ENCODE data around the gene TLCD5.

Gene TLCD5

GRCh38 chr11:120327311-120327710, 2.2 kb downstream of the TLCD5 start:
- Mint-ChIP-seq H3K36me3 (no peaks in the 10 kb centered on the region), H3K27ac (no peak overlapping the region), H3K27me3 (peaks cover 55% of the 10 kb centered on the region), H3K4me3 (no peak overlapping the region), H3K4me1 (ENCODE audit: low read depth) (peaks cover 20% of the 10 kb centered on the region), H3K9me3 (ENCODE audit: low read depth) (no peaks in the 10 kb centered on the region)

DNA sequence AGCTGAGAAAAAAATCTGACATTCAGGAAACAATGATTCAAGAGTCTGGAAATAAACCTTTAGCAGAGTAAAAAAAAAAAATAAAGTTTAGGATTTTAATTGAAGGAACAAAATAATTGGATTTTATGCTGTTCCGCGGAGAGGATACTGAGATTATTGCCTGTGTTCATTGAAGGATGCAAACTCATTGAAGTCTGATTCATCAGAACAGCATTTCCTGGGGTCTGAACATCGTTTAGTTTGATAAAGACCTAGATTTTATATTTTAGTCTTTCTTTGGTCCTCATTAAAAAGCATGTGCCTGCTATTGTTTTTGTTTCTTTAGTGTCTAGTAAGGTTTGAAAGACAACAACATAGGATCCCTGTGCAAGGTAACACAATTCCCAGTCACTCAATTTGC, 4.5 kb downstream of the TLCD5 start:
- peaks cover 45% of the 10 kb centered on the region for H3K27me3 Mint-ChIP-seq
- H3K36me3 Mint-ChIP-seq, result no peaks in the 10 kb centered on the region
- no peak overlapping the region for H3K4me3 Mint-ChIP-seq
- H3K27ac Mint-ChIP-seq, result no peak overlapping the region
- H3K4me1 Mint-ChIP-seq (ENCODE audit: low read depth), result peaks cover 20% of the 10 kb centered on the region
- H3K9me3 Mint-ChIP-seq (ENCODE audit: low read depth), result no peaks in the 10 kb centered on the region

DNA sequence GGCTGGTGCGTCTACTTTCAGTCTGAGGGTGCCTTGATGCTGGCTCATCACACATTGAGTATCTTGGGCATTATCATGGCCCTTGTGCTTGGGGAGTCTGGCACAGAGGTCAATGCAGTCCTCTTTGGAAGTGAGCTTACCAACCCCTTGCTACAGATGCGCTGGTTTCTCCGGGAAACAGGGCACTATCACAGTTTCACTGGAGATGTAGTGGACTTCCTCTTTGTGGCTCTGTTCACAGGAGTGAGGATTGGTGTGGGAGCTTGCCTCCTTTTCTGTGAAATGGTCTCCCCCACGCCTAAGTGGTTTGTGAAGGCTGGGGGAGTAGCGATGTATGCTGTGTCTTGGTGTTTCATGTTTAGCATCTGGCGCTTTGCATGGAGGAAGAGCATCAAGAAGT, 4.9 kb downstream of the TLCD5 start:
- H3K27ac Mint-ChIP-seq, result no peak overlapping the region
- H3K4me1 Mint-ChIP-seq (ENCODE audit: low read depth), result peaks cover 19% of the 10 kb centered on the region
- peaks cover 41% of the 10 kb centered on the region for H3K27me3 Mint-ChIP-seq
- no peaks in the 10 kb centered on the region for H3K9me3 Mint-ChIP-seq (ENCODE audit: low read depth)
- H3K36me3 Mint-ChIP-seq, result no peaks in the 10 kb centered on the region
- no peak overlapping the region for H3K4me3 Mint-ChIP-seq

- H3K9me3 Mint-ChIP-seq (ENCODE audit: low read depth), result no peaks in the 10 kb centered on the region
- H3K27ac Mint-ChIP-seq, result no peak overlapping the region
- peaks cover 13% of the 10 kb centered on the region for H3K4me1 Mint-ChIP-seq (ENCODE audit: low read depth)
- no peaks in the 10 kb centered on the region for H3K36me3 Mint-ChIP-seq
- H3K27me3 Mint-ChIP-seq, result peaks cover 34% of the 10 kb centered on the region
- H3K4me3 Mint-ChIP-seq, result no peak overlapping the region
These were observed 6.3 kb downstream of the TLCD5 start for GRCh38 chr11:120331301-120331996.

- Mint-ChIP-seq H3K4me3 (no peak overlapping the region), H3K4me1 (ENCODE audit: low read depth) (peaks cover 18% of the 10 kb centered on the region), H3K27ac (no peak overlapping the region), H3K9me3 (ENCODE audit: low read depth) (no peaks in the 10 kb centered on the region), H3K36me3 (peaks cover 3% of the 10 kb centered on the region), H3K27me3 (peaks cover 38% of the 10 kb centered on the region)
These were observed 8.0 kb downstream of the TLCD5 start for GRCh38 chr11:120332822-120333716.

DNA sequence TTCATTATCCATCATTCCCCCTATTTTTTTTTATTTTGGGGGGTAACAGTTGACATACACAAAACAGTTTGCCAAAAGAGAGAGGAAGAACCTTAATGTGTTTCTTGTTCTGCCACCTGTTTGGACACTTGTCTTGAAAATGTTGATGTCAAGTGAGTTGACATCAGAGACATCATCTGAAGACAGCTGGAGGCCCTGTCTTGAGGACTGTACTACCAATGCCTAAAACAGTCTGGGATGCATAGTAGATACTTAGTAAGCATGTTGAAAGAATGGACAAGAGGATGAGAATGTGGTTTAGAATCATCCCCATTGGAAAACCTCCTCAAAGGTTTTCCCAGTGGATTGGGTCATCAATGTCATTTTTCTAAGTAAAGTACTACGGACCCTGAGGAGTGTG, 8.7 kb downstream of the TLCD5 start:
- H3K4me1 Mint-ChIP-seq (ENCODE audit: low read depth), result peaks cover 22% of the 10 kb centered on the region
- H3K27ac Mint-ChIP-seq, result no peak overlapping the region
- no peaks in the 10 kb centered on the region for H3K9me3 Mint-ChIP-seq (ENCODE audit: low read depth)
- H3K36me3 Mint-ChIP-seq, result peaks cover 3% of the 10 kb centered on the region
- no peak overlapping the region for H3K4me3 Mint-ChIP-seq
- peaks cover 39% of the 10 kb centered on the region for H3K27me3 Mint-ChIP-seq

GRCh38 chr11:120334332-120334731, 9.2 kb downstream of the TLCD5 start:
- Mint-ChIP-seq H3K4me3 (no peak overlapping the region), H3K4me1 (ENCODE audit: low read depth) (peaks cover 22% of the 10 kb centered on the region), H3K36me3 (peaks cover 3% of the 10 kb centered on the region), H3K27ac (no peak overlapping the region), H3K9me3 (ENCODE audit: low read depth) (no peaks in the 10 kb centered on the region), H3K27me3 (peaks cover 40% of the 10 kb centered on the region)

DNA sequence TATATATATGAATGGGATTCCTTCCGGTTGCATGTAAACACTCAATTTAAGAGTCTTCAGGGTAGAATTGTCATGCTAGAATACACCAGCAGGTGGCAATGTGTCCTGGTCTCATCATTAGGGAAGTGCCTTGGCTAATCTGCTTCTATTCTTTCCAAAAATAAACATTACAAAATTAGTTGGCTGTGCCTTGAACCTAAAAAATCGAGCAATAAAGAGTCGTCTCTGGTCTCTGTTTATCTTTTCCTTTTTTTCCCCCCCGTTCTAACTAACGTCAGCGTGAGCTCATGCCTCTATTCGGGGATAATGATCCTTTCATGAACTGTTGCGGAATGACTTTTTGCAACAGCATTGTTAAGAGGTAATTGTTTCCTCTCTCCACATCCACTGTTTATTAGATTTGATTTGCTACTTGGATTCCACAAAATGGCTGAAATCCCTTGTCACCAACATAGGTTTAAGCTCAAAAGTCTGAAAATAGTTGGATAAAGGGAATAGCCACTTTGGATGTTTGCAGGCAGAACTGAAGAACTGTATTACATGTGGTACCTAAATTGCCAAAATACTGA, 9.9 kb downstream of the TLCD5 start:
- Mint-ChIP-seq H3K9me3 (ENCODE audit: low read depth) (no peaks in the 10 kb centered on the region), H3K27me3 (peaks cover 43% of the 10 kb centered on the region), H3K4me1 (ENCODE audit: low read depth) (peaks cover 26% of the 10 kb centered on the region), H3K36me3 (peaks cover 3% of the 10 kb centered on the region), H3K4me3 (peak overlapping the region; percentile 82), H3K27ac (no peak overlapping the region)

DNA sequence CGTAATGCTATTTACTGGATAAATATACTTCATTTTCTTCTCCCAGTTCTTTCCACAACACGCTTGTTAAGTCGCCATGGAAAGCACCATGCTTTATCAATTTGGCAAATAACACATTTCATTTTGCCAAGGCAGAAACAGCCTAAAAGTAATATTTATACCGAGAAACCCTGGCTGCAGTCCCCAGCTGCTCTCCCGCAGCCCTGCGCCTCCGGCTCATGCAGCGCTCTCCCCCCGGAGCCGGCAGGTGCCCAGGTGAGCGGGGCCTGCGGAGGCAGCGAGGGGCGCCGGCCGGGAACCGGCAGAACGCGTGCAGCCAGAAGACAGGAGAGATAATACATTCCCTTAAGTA, 10.4 kb downstream of the TLCD5 start:
- Mint-ChIP-seq H3K4me3 (peak overlapping the region; percentile 82), H3K27ac (no peak overlapping the region), H3K36me3 (peaks cover 3% of the 10 kb centered on the region), H3K27me3 (peaks cover 45% of the 10 kb centered on the region), H3K9me3 (ENCODE audit: low read depth) (no peaks in the 10 kb centered on the region), H3K4me1 (ENCODE audit: low read depth) (peaks cover 28% of the 10 kb centered on the region)

DNA sequence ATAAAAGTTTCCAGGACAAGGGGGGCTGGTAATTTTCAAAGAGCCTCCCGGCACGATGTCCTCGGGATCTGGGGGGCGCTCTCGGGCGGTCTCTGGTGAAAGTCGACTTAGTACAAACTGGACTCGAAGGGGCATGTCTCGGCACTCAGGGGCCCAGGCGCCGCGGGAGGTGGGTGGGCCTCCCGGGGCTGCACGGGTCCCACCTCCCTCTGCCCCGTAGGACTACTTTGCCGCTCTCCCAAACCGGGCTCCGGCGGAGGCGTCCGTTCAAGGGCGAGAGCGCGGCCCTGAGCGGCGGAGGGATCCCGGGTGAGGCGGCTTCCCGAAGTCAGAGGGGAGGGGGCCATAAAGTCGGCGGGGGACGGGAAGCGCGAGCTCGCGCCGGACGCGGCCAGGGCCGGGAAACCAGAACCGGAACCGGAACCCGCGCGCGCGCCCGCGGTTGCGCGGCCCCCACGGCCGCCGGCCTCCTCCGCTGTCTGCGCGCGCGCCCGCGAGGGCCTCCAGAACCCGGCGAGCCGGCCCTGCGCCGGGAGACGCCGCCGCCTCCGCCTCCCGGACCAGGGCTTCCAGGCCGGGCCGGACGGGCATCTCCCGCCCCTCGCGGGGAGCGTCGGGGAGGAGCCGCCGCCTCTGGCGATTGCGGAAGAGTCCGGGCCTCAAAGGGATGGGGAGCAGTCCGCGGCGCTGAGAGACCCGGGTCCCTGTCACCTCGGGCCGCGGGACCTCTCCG, 11.0 kb downstream of the TLCD5 start, which contains the start of gene ARHGEF12:
ARHGEF12 (plus strand) TSS at position 506 of the 733 bp plus-strand sequence. CDS start 831 bp downstream, outside the sequence.
- peaks cover 30% of the 10 kb centered on the region for H3K4me1 Mint-ChIP-seq (ENCODE audit: low read depth)
- H3K27ac Mint-ChIP-seq, result peak within 1 kb of the TSS; percentile 16
- no peaks in the 10 kb centered on the region for H3K9me3 Mint-ChIP-seq (ENCODE audit: low read depth)
- H3K4me3 Mint-ChIP-seq, result peak within 1 kb of the TSS; percentile 93
- H3K27me3 Mint-ChIP-seq, result peaks cover 44% of the 10 kb centered on the region
- peaks cover 3% of the 10 kb centered on the region for H3K36me3 Mint-ChIP-seq

DNA sequence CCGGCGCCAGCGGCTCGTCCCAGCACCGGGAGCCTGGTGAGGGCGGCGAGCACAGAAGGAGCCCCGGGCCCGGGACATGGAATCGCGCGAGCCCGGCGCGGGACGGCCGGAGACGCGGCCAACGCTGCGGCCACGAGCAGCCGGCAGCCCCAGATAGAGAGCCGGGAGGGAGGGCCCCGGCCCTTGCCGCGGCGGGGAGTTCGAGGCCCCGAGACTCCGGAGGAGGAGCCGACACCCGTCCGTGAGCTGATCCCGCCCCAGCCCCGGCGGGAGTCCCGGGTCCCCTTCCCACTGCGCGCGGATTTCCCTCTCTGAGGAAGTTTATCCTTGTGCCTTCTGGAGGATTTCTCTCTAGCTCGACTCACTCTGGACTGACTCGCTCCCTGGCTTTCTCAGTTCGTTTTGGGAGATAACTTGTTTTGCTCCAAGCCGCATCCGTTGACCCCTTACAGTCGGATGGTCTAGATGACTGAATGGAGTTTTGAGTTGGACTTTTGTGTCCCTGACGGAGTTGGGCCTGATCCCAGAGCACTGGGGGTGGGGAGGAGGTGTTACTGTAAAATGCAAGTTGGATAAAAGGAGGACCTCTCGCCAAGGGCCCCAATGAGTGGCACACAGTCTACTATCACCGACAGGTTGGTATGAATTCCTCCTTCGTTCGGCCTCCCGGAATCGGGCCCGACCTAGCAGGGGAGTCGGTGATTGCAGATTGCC, 11.7 kb downstream of the TLCD5 start:
- H3K27me3 Mint-ChIP-seq, result peaks cover 46% of the 10 kb centered on the region
- H3K9me3 Mint-ChIP-seq (ENCODE audit: low read depth), result no peaks in the 10 kb centered on the region
- H3K4me3 Mint-ChIP-seq, result peak overlapping the region; percentile 93
- peak overlapping the region; percentile 16 for H3K27ac Mint-ChIP-seq
- H3K4me1 Mint-ChIP-seq (ENCODE audit: low read depth), result peaks cover 30% of the 10 kb centered on the region
- peaks cover 3% of the 10 kb centered on the region for H3K36me3 Mint-ChIP-seq

- Mint-ChIP-seq H3K27me3 (peaks cover 53% of the 10 kb centered on the region), H3K27ac (no peak overlapping the region), H3K4me1 (ENCODE audit: low read depth) (peaks cover 30% of the 10 kb centered on the region), H3K9me3 (ENCODE audit: low read depth) (no peaks in the 10 kb centered on the region), H3K36me3 (peaks cover 3% of the 10 kb centered on the region), H3K4me3 (peak overlapping the region; percentile 93)
These were observed 12.4 kb downstream of the TLCD5 start for GRCh38 chr11:120337355-120338106.

DNA sequence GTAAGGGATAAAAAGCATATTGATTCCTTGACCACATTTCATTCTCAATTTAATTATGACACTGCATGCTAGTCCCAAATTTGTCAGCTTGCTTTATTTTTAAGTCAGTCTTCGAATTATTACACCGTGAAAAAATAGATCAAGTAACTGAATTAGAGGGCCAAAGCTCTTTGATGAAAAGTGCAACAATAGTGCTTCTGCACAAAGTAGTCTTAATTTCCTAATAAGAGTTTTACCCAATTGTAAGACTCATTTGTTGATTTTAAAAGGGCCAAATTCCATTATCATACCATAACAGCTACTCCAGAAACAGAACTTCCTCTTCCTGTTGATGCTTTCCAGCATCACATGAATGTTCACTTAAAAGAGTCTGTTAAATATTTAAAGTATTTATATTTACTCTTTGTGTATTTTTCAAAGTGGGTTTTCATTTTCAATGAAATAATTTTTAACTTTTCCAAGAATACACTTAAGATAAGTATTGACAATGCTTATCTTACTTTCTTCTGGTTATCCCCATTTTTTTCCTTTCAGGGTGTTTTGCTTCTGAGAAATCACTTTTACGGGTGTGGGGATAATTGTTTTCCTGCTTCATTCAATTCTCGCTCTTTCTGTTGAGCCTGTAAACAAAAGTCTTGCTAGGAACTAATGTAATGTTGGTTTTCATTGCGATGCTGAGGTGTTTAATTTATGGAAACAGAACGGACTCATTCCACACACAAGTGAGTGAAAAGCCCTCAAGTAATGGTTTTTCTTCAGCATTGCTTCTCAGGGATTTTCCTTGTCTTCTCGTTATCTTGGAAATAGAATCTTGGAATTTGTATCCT, 13.2 kb downstream of the TLCD5 start:
- Mint-ChIP-seq H3K27me3 (peaks cover 51% of the 10 kb centered on the region), H3K4me1 (ENCODE audit: low read depth) (peaks cover 30% of the 10 kb centered on the region), H3K9me3 (ENCODE audit: low read depth) (no peaks in the 10 kb centered on the region), H3K4me3 (peak overlapping the region; percentile 93), H3K36me3 (peaks cover 3% of the 10 kb centered on the region), H3K27ac (no peak overlapping the region)
